BLaER1 (cell line): ENCODE data around the gene DDR2.

Experiments
- H3K27ac ChIP-seq: shearing (Covaris generic); formaldehyde crosslinking; 2 replicates; pipeline ENCODE4 v1.8.1; 2022
- H3K27me3 ChIP-seq: shearing (Covaris generic); formaldehyde crosslinking; 2 replicates; pipeline ENCODE4 v1.8.1; 2022
- H3K36me3 ChIP-seq: shearing (Covaris generic); formaldehyde crosslinking; 2 replicates; pipeline ENCODE4 v1.8.1; 2022
- H3K4me1 ChIP-seq: shearing (Covaris generic); formaldehyde crosslinking; 2 replicates; pipeline ENCODE4 v1.8.1; 2022
- H3K4me2 ChIP-seq: shearing (Covaris generic); formaldehyde crosslinking; 2 replicates; pipeline ENCODE4 v1.8.1; 2022
- H3K4me3 ChIP-seq: shearing (Covaris generic); formaldehyde crosslinking; 2 replicates; pipeline ENCODE4 v1.8.1; 2022
- H3K9ac ChIP-seq: shearing (Covaris generic); formaldehyde crosslinking; 2 replicates; pipeline ENCODE4 v1.8.1; 2022
- H3K9me3 ChIP-seq: shearing (Covaris generic); formaldehyde crosslinking; 2 replicates; pipeline ENCODE4 v1.8.1; 2022
- H4K20me1 ChIP-seq: shearing (Covaris generic); formaldehyde crosslinking; 2 replicates; pipeline ENCODE4 v1.8.1; 2022
- Cebpa-rat ChIP-seq: shearing (Covaris generic); IDR thresholded peaks from 2 replicates; pipeline ENCODE4 v1.8.1; 2022

The DDR2 gene

DNA sequence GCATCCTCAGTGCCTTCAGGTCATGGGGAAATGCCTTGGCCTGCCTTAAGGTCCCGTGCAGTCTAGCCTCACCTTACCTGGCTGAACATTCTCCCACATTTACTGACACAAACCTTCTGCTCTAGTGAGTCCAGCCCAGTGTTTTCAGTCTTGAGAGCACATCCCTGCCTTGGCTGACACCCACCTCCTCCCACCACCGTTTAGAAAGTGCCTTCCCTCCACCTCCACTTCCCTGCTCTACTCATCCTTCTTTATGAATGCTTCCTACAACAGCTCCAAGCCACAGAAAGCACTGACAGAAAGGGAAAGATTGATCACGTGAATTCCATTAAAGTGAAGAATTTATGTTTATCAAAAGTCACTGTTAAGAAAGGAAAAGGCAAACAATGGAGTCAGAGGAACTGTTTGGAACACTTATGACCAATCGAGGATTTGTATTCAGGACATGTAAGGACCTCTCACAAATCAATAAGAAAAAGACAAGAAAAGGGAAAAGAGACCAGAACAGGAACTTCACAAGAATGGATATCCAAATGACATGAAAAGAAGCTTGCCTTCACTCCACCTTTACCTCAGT lies 59.8 kb downstream of the DDR2 start:
- no peak overlapping the region for H3K4me3 ChIP-seq
- H3K9me3 ChIP-seq, result no peaks in the 10 kb centered on the region
- H3K36me3 ChIP-seq, result no peaks in the 10 kb centered on the region
- no peak overlapping the region for H3K27ac ChIP-seq
- peaks cover 19% of the 10 kb centered on the region for H3K4me1 ChIP-seq
- no peaks in the 10 kb centered on the region for H3K27me3 ChIP-seq
- no peak for TF ChIP-seq Cebpa-rat
- H4K20me1 ChIP-seq, result no peaks in the 10 kb centered on the region
- H3K4me2 ChIP-seq, result no peak overlapping the region
- H3K9ac ChIP-seq, result no peak overlapping the region

DNA sequence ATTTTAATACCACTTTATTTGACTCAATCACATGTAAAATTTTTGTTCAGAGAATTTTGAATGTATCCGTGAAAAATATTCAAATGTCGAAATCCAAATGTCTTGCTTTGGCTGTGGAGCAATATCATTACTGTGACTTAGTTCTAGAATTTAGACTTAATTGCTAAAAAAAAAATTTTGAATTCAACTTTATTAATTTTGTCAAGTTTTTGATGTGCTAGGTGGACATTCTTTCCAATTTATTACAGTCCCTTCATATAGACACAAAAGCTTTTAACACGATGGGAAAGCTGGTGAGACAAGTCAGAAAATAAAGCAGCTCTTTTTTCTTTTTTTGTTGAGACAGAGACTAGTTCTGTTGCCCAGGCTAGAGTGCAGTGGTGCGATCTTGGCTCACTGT lies 62.6 kb downstream of the DDR2 start:
- no peaks in the 10 kb centered on the region for H4K20me1 ChIP-seq
- no peaks in the 10 kb centered on the region for H3K36me3 ChIP-seq
- no peak overlapping the region for H3K4me3 ChIP-seq
- H3K27ac ChIP-seq, result no peak overlapping the region
- H3K4me1 ChIP-seq, result peaks cover 14% of the 10 kb centered on the region
- H3K9me3 ChIP-seq, result no peaks in the 10 kb centered on the region
- H3K27me3 ChIP-seq, result no peaks in the 10 kb centered on the region
- H3K4me2 ChIP-seq, result no peak overlapping the region
- no peak for TF ChIP-seq Cebpa-rat
- H3K9ac ChIP-seq, result no peak overlapping the region

DNA sequence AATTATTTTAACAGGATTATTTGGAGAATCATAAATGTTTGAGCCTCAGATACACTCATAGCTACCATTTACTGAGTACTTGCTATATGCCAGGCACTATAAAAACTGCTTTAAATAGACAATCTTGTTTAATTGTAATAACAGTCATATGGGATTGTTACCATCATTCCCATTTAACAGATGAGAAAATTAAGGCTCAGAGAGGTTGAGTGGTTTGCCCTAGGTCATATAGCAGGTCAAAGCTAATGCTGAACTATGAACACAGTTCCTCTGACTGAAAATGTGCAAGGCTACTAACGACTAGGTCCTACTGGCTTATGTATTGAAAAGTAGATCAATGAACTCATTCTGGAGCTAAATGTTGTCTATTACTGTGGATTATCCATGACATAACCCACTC lies 63.4 kb downstream of the DDR2 start:
- Histone ChIP-seq H3K27ac (no peak overlapping the region), H3K36me3 (no peaks in the 10 kb centered on the region), H4K20me1 (no peaks in the 10 kb centered on the region), H3K4me3 (no peak overlapping the region), H3K9ac (no peak overlapping the region), H3K9me3 (no peaks in the 10 kb centered on the region), H3K27me3 (no peaks in the 10 kb centered on the region), H3K4me2 (no peak overlapping the region), H3K4me1 (peaks cover 7% of the 10 kb centered on the region)
- no peak for TF ChIP-seq Cebpa-rat

DNA sequence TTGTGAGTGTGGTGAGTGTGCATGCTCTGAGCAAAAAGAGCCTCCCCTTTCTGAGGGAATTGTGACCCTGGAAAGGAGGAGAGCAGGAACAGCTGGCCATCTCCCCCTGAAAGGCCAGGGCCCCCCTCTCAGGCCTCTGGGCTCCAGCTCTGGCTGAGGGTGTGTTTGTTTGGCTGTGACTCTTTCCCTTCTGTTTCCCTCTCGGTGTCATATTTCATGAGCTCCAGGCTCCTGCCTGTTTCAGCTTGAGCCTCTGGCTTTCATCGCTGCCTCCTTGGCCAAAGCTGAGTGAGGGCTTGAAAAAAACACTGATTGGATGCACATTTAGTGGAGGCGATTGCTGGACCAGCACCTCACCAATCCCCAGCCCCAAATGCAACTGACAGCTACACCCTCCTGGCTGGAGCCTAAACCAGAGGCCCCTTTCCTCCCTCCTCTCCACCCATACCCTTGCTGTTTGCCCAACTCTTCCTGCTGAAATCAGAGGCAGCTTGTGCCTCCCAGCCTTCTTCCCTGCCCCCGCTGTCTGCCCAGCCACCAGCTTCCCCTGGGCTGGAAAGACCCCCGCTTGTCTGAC lies 64.1 kb downstream of the DDR2 start:
- Histone ChIP-seq H3K4me1 (peaks cover under 1% of the 10 kb centered on the region; the same call in 1 of the 2 replicates), H4K20me1 (no peaks in the 10 kb centered on the region), H3K27me3 (no peaks in the 10 kb centered on the region), H3K9me3 (no peaks in the 10 kb centered on the region), H3K36me3 (no peaks in the 10 kb centered on the region), H3K27ac (no peak overlapping the region), H3K4me2 (no peak overlapping the region), H3K9ac (no peak overlapping the region), H3K4me3 (no peak overlapping the region)
- no peak for TF ChIP-seq Cebpa-rat

DNA sequence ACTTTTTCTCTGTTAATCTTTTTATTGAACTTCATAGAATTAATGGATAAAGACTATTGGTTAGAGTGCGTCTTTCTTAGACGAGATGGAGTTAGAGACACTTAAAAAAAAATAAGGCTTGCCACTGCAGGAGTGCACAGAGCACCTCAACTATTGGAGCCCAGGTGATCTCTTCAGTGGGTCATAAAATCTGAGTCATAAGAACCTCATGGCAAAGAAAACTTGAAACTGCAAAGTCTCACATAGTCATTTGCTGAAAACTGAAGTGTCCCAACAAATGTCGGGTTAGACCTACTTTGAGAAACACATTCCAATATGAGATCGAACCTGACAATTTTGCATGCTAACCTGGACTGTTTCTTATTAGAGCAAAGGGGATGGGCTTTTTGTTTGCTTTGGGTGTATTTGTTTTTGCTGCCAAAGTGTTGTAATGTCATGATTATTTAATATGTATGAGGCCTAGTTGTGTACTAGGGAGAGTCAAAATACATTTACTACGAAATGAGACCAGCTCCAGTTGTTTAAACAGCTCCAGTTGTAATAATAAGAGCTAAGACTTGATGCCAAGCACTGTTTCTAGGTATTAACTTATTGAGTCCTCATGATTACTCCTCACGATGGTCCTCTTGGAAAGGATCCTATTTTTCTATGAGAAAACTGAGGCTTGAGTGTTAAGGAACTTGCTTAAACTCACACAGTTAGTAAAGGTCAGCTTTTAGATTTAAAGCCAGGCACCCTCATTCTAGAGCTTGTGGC lies 65.1 kb downstream of the DDR2 start:
- TF ChIP-seq Cebpa-rat, result no peak
- Histone ChIP-seq H3K4me2 (no peak overlapping the region), H3K9me3 (no peaks in the 10 kb centered on the region), H3K27me3 (no peaks in the 10 kb centered on the region), H4K20me1 (no peaks in the 10 kb centered on the region), H3K4me1 (no peaks in the 10 kb centered on the region), H3K9ac (no peak overlapping the region), H3K36me3 (no peaks in the 10 kb centered on the region), H3K4me3 (no peak overlapping the region), H3K27ac (no peak overlapping the region)

DNA sequence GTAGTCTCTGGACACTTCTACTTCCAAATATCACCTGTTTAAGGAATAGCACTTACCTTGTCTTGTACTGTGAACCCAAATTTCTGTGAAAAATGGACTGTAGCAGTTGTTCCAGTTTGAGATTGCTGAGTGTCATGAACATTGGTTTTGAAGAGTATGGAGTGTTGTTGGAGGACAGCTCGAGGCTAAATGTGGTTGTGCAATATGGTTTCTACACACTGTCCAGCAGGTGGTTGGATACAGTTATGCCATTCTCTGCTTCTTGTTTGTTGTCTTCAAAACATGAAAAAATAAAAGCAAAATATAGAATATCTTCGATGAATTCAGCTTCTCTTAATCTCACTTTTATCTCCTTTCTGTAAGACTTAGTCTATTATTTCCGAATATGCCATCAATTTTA lies 67.1 kb downstream of the DDR2 start:
- Histone ChIP-seq H3K4me3 (no peak overlapping the region), H4K20me1 (no peaks in the 10 kb centered on the region), H3K9me3 (no peaks in the 10 kb centered on the region), H3K4me1 (no peaks in the 10 kb centered on the region), H3K36me3 (no peaks in the 10 kb centered on the region), H3K27ac (no peak overlapping the region), H3K27me3 (no peaks in the 10 kb centered on the region), H3K4me2 (no peak overlapping the region), H3K9ac (no peak overlapping the region)
- TF ChIP-seq Cebpa-rat, result no peak

DNA sequence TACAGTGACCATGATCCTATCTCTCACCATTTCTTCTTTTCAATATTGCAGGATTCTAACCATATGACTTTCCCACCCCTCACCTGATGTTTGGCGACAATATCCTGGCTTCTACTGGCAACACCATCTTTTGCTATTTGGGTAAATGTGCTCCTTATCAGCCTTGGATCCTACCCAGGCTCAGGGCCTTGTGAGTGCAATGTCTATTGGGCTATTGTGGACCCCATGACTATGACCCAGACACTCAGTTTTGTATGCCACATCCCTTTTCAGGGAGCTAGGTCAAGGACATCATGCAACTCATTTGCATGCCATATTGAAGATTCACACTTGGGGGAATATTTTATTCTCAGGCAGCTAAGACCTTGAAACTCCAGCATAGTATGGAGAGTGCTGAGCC lies 67.9 kb downstream of the DDR2 start:
- no peak overlapping the region for H3K9ac ChIP-seq
- H3K4me1 ChIP-seq, result no peaks in the 10 kb centered on the region
- no peak overlapping the region for H3K27ac ChIP-seq
- no peaks in the 10 kb centered on the region for H3K36me3 ChIP-seq
- H4K20me1 ChIP-seq, result no peaks in the 10 kb centered on the region
- no peak for TF ChIP-seq Cebpa-rat
- no peaks in the 10 kb centered on the region for H3K9me3 ChIP-seq
- H3K4me2 ChIP-seq, result no peak overlapping the region
- H3K27me3 ChIP-seq, result no peaks in the 10 kb centered on the region
- no peak overlapping the region for H3K4me3 ChIP-seq

DNA sequence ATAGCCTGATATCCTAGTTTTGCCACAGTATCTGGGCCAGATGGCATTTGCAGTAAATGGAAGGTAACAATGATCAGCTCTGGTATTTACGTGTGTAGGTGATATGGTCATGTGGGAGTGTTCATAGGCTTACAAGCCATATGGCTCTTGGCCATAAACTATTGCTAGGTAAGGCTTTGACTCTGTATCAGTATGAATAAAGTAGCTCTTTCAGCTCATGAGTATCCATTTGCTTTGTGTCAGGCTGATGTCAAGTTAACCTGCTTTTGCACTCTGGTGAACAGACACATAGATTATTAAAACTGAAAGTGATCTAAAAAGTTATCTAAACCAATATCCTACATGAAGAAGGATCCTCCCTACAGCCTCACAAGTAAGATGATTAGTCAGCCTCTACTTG lies 69.0 kb downstream of the DDR2 start:
- H3K4me2 ChIP-seq, result no peak overlapping the region
- no peak overlapping the region for H3K9ac ChIP-seq
- H3K27ac ChIP-seq, result no peak overlapping the region
- H3K4me3 ChIP-seq, result no peak overlapping the region
- no peaks in the 10 kb centered on the region for H3K27me3 ChIP-seq
- no peaks in the 10 kb centered on the region for H4K20me1 ChIP-seq
- H3K36me3 ChIP-seq, result no peaks in the 10 kb centered on the region
- H3K4me1 ChIP-seq, result no peaks in the 10 kb centered on the region
- TF ChIP-seq Cebpa-rat, result no peak
- no peaks in the 10 kb centered on the region for H3K9me3 ChIP-seq

DNA sequence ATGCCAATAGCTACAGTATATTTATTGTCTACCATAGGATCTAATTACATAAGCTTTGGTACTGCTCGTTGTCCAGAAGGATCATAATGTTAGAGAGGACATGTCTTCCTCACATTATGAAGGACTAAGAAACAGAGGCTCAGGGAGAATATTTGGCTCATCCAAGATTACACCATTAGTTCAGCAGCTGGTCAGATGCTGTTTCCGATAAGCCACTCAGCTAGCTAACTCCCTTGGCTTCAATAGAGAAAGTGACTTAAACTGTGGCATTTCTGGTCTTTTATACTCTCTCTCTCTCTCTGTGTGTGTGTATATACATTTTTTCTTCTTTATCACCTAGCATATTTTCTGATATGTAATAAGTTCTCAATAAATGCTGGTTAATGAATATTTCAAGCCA lies 70.4 kb downstream of the DDR2 start:
- Histone ChIP-seq H3K27ac (no peak overlapping the region), H3K9me3 (no peaks in the 10 kb centered on the region), H3K27me3 (no peaks in the 10 kb centered on the region), H4K20me1 (no peaks in the 10 kb centered on the region), H3K4me1 (no peaks in the 10 kb centered on the region), H3K4me3 (no peak overlapping the region), H3K9ac (no peak overlapping the region), H3K4me2 (no peak overlapping the region), H3K36me3 (no peaks in the 10 kb centered on the region)
- TF ChIP-seq Cebpa-rat, result no peak

DNA sequence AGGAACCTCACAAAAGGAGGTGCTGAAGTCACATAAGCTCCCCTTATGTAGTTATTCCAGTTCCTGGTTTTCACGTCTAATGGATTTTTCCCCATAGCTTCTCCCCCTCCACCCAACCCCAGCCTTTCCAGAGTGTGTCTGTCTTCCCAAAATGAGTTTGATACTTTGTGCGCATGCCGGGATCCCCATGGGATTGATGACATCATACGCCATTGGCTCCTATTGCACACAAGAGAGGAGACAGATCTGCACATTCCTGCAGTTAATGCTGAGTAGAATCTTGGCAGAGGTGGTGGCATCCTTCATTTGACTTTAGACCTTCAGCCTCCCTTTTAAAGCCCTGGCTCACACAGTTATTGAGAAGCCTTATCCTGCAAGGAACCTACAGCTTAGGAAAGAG lies 71.4 kb downstream of the DDR2 start:
- no peak overlapping the region for H3K4me3 ChIP-seq
- no peaks in the 10 kb centered on the region for H3K27me3 ChIP-seq
- H3K9me3 ChIP-seq, result no peaks in the 10 kb centered on the region
- H3K36me3 ChIP-seq, result no peaks in the 10 kb centered on the region
- H3K27ac ChIP-seq, result no peak overlapping the region
- no peak for TF ChIP-seq Cebpa-rat
- H3K9ac ChIP-seq, result no peak overlapping the region
- no peaks in the 10 kb centered on the region for H3K4me1 ChIP-seq
- H4K20me1 ChIP-seq, result no peaks in the 10 kb centered on the region
- no peak overlapping the region for H3K4me2 ChIP-seq
